COLO668 (cell line): ENCODE results near the gene PLEKHF1.

ENCODE experiments used
- DNase-seq: peaks from one replicate; lab custom pipeline; 2025; ENCODE audit not compliant: unreplicated experiment; lab: John Stamatoyannopoulos, UW

The PLEKHF1 gene

GRCh38 chr19:29634423-29635130, 30.7 kb upstream of the PLEKHF1 start:
- DNase-seq: no peak

GRCh38 chr19:29635963-29636362, 29.3 kb upstream of the PLEKHF1 start:
- no peak for DNase-seq

- no peak for DNase-seq
These were observed 28.5 kb upstream of the PLEKHF1 start for GRCh38 chr19:29636553-29637360.

GRCh38 chr19:29639086-29639485, 26.2 kb upstream of the PLEKHF1 start:
- no peak for DNase-seq

- no peak for DNase-seq
These were observed 25.0 kb upstream of the PLEKHF1 start for GRCh38 chr19:29640231-29640630.

GRCh38 chr19:29641597-29641996, 23.7 kb upstream of the PLEKHF1 start:
- DNase-seq: no peak

- DNase-seq: no peak
These were observed 21.8 kb upstream of the PLEKHF1 start for GRCh38 chr19:29643361-29643935.

- no peak for DNase-seq
These were observed 21.1 kb upstream of the PLEKHF1 start for GRCh38 chr19:29644210-29644609.

GRCh38 chr19:29645491-29645867, 19.8 kb upstream of the PLEKHF1 start:
- no peak for DNase-seq

GRCh38 chr19:29645911-29646310, 19.4 kb upstream of the PLEKHF1 start:
- DNase-seq: no peak

GRCh38 chr19:29650772-29651387, 14.4 kb upstream of the PLEKHF1 start:
- no peak for DNase-seq

- no peak for DNase-seq
These were observed 13.5 kb upstream of the PLEKHF1 start for GRCh38 chr19:29651622-29652394.

GRCh38 chr19:29653398-29653797, 11.9 kb upstream of the PLEKHF1 start:
- DNase-seq: no peak

- DNase-seq: no peak
These were observed 9.5 kb upstream of the PLEKHF1 start for GRCh38 chr19:29655648-29656335.

GRCh38 chr19:29658221-29658991, 6.9 kb upstream of the PLEKHF1 start:
- DNase-seq: no peak

- DNase-seq: no peak
These were observed 4.4 kb upstream of the PLEKHF1 start for GRCh38 chr19:29660835-29661234.

- no peak for DNase-seq
These were observed 3.0 kb upstream of the PLEKHF1 start for GRCh38 chr19:29662278-29662603.

- no peak for DNase-seq
These were observed 2.5 kb upstream of the PLEKHF1 start for GRCh38 chr19:29662604-29663404.
